CD4-positive, alpha-beta T cell treated with Interleukin-6 for 4 hours (primary cell): ENCODE data around the gene SLC39A11.
"Not testable (repeated sequence)": the region's sequence is repeated elsewhere in the genome, so short reads cannot be mapped to it uniquely, and the experiment has no call there.

ENCODE experiments used
- DNase-seq: peaks from one replicate; pipeline ENCODE4 v3.0.0-alpha.2; 2020; ENCODE audit warnings: mixed read lengths

The SLC39A11 gene

DNA sequence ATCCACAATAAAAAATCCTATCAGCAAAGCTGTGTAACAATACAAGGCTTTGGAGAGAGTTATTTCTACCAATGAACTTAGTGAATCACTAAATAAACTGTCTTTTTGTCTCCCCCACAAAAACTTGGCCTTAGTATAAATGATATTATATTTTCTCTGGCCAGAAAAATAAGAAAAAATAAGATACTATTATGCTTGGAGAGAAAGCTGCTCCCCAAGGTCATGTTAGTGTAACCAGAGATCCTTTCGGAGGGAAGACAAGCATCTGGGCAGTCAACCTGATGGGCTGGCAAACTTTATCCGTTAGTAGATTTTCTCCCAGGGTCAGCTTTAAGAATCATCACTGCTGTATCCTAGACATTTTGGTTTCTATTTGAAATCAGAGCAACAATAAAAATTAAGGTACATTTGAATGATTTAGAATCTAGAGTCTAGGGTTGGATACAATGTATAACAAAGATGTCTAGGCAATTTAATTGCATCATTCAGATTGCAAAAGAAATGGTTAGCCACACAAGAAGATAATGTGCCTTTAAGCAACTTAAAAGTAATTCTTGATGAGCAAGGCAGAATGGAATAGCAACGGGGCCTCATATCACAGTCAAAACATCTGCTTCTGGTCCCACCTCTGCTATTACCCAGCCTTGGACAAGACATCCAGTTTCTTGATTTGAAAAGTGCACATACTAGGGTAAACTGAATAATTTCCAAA, 280.4 kb downstream of the SLC39A11 start:
- no peak for DNase-seq

DNA sequence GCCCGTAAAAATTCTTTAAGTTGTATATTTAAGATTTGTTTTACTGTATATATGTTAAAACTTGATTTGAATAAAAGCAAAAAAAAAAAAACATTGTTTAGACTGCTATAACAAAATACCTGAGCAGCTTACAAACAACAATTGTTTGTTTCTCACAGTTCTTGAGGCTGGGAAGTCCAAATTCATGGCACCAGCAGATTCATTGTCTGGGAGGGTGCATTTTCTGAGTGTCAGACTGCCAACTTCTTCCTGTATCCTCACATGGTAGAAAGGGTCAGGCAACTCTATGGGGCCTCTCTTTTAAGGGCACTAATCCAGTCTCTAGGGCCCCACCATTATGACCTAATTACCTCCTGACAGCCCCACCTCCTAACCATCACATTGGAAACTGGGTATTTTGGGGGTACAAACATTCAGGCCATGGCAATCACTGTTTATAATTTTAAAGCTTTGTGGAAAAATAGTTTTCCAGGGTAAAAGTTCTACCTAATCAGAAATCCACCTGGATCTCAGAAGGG, 281.4 kb downstream of the SLC39A11 start:
- DNase-seq, result no peak

DNA sequence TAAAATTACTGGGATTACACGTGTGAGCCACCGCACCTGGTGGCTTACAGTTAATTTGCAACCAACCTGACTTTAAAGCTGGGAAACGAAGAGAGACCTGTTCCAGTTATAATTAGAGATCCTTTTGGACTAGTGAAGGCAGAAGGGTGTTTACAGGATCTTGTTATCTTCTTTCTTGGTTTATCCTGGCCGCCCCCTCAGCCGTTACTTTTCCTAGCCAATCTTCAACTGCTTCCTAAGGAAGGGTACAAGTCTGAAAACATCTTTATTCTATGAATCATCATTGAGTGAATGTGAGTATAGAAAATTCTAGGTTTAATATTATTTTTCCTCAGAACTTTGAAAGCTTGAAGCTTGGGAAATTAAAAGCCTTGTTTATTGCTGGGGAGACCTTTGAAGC, 286.5 kb downstream of the SLC39A11 start:
- DNase-seq, result no peak

DNA sequence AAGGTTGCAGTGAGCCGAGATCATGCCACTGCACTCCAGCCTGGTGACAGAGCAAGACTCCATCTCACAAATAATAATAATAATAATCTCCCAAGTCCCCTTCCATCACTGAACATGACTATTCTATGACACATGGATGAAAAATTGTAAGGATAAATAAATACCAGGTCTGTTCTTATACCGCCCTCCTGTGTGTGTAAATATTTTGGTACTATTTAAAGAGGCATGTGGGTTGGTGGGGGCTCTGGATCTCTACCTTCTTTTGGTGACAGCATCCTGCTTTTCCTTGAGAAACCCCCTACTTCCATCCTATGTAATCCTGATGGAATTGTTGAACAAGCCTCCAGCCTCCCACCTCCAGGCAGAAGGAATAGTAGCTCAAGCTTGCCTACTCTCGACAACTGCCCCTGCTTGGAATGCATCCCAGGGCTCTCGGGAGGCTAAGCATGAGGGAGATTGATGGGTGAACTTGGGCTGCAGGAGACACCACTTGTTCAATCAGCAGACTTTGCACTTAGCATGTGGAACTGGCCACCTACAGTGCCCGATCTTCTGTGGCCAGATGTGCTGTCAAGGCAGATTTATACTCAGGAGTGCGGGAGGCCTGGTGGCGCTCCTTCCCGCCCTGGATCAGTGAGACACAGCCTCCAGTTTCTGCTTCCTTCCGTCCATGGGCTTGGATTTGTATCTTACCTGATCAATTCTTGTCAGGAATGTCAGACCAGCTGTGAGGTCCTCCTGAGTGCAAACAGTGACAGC, 287.4 kb downstream of the SLC39A11 start:
- no peak for DNase-seq

DNA sequence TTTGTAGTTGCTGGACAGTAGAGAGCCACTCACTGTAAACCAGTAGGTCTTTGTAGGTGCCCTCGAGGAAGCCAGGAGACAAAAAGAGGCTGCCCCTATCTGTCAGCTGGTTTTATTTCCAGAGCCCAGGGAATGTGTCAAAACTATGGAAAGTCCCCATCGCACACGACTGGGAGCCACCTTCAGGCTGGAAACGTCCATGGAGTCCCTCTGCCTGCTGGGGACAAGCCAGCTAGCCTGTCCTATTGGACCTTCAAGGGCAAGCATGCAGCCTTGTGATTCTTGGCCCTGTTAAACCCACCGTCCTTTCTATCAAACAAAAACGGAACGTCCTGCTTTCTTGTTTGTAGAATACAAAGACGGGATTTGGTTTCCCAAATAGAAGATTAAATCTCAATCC, 289.8 kb downstream of the SLC39A11 start:
- no peak for DNase-seq

DNA sequence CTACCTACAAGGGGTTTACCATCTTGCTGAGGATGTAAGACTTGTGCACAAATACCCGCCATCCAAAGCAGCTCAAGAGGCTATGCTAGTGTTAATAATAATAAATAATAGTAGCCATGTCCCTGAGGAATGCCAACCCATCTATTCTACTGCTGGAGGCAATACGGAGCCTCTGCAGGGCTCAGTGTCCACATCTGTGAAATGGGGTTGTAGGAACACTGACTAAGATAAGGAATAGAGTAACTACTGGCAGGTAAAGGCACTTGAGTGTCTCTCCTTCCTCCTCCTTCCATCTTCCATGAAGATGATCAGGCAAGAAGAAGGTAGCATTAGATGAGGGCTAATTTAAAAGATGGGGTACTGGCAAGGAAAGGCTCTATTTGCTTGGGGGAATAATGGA, 295.3 kb downstream of the SLC39A11 start:
- DNase-seq, result no peak

DNA sequence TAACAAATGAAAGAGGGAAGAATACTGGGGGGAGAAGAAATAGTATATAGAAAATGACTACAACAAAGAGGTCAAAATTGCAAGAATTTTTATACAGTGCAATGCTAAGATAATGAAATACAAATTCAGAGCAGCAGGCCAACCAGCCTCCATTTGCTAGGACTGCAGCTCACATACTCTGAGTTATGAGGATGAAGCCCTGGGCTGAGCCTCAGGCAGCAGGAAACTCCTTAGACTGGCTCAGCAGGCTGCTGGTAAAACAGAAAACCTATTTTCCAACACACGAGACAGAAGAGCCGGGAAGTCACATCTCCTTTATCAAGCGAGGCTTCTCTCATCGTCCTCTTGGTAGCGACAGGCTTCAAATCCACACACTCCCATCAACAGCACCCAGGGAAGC, 296.5 kb downstream of the SLC39A11 start:
- DNase-seq, result no peak

DNA sequence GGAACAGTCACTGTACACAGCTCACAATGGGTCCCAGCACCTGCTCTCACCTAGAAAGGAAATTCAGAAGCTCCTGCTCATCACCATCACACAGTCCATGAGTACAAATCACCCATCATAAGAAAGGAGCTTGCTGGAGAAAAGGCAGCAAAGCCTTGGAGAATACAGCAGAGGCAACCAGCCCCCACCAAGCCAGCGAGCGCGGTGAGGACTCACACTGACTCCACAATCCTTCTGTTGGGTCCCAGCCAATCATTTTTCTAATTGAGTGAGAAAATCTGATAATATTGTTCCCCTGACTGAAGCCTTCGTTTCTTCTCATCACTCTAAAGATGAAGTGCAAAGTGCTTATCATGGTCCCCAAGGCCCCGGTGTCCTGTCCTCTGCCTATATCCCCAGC, 298.3 kb downstream of the SLC39A11 start:
- DNase-seq, result no peak

DNA sequence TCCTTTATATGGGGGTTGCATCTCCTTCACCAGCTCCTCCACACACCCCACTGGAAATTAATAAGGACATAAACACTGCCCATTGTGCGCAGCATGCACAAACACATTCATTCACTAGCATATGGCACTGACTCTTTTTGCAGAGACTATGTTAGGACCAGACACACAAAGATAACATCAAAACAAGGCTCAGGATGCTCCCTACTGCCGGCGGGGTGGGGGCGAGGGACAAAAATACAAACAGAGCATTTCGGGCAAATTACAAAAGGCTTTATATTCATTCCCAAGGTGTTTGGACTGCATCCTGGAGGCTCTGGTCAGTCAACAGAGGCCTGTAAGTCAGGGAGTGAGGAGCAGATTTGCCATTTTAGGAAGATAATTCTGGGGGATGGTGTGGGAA, 299.7 kb downstream of the SLC39A11 start:
- no peak for DNase-seq

DNA sequence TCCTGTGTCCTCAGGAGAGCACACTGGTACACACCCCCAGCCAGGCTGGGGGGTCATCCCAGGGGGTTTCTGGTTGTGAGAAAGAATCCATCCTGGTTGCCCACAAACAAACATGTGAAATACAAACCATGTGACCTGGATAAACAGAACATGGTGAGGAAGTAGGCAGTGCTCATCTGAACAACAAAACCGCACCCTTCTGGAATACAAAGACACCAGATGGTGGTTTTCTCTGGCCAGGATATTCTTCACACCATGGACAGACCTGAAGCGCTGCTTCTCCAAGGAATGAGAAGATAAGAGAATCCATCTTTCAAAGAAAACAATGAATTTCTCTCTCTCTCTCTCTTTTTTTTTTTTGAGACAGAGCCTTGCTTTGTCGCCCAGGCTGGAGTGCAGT, 302.3 kb downstream of the SLC39A11 start:
- no peak for DNase-seq

DNA sequence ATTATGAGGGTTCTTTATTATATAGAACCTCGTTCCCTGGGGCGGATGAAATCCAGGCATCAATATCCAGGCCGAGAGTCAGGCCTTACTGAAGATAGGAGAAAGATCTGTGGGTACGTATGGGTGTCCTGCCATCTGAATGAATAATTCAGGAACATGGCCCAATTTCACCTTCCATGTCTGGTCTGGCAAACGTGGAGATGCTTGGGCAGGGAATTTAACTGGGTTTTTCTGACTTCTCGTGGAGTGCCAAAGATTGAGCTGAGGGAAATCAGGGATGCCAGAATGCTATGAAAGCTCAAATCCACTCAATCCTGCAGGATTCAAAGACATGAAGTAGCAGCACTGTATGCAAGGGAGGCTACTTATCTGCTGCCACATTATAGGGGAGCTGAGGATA, 302.8 kb downstream of the SLC39A11 start:
- DNase-seq, result no peak

DNA sequence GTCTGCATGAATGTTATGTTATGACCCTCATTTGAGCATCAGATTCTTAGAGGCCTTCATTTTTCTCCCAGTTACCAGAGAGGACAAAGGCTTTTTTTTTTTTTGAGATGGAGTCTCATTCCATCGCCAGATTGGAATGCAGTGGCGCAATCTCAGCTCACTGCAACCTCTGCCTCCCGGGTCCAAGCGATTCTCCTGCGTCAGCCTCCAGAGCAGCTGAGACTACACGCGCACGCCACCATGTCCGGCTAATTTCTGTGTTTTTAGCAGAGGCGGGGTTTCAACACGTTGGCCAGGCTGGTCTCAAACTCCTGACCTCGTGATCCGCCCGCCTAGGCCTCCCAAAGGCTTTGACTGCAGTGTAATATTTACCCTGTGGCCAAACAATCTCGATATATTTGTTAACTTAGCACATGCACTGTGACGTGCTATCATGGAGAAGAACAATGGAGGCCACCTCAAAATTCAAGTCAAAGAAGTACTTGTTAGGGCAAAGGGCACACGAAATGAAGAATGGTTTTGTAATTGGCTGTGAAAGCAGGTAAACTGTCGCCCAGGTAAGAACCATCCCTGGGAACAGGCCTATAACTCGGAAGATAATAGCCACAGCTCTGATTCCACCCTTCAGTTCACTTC, 303.4 kb downstream of the SLC39A11 start:
- no peak for DNase-seq

DNA sequence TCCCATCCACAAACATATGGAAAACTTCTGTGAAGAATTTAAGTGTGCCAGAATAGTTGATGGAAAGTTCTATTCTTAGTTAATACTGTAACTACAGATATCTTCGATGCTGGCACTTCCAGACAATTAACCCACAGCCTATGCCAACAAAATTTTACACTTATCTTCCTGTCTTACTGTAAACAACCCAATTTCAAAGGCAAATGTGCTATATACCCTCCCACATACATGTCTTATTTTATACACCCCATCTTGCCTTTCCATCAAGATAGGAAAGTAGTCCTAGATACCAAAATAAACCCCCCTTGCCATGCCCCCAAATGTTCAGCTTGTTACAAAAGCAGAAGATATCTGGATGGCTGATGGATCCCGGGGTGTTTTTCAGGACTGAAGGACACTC, 306.3 kb downstream of the SLC39A11 start:
- no peak for DNase-seq

DNA sequence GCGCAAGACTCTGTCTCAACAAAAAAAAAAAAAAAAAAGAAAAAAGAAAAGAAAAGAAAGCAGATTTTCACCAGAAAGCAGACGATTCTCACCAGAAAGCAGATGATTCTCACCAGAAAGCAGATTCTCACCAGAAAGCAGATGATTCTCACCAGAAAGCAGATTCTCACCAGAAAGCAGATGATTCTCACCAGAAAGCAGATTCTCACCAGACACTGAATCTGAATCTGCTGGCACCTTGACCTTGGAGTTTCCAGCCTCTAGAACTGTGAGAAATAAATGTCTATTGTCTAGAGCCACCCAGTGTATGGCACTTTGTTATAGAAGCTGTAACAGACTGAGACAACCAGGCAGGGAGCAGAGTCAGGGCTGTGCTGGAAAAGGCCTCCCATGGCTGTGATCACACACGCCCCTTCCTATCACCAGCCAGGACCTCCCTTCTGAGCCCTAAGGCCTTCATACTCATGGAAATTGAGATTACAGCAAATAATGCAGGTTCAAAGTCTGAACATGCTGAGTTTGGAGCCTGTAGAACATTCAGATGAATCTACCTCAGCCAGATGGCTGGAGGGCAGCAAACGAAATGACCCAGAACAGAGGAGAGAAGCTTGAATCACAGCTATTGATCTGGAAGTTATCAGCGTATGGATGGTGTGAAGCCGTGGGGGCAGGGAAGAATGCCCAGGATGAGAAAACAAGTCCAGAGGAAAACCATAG, 309.3 kb downstream of the SLC39A11 start:
- DNase-seq, result no peak

DNA sequence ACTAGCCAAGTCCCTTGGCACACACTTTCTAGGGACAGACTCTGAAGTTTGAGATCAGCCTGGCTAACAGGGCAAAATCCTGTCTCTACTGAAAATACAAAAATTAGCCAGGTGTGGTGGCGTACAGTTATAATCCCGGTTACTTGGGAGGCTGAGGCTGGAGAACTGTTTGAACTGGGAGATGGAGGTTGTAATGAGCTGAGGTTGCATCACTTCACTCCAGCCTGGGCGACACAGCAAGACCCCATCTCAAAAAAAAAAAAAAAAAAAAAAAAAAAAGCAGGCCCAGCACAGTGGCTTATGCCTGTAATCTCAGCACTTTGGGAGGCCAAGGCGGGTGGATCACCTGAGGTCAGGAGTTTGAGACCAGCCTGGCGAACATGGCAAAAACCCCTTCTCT, 310.1 kb downstream of the SLC39A11 start:
- DNase-seq, result not testable (repeated sequence)

DNA sequence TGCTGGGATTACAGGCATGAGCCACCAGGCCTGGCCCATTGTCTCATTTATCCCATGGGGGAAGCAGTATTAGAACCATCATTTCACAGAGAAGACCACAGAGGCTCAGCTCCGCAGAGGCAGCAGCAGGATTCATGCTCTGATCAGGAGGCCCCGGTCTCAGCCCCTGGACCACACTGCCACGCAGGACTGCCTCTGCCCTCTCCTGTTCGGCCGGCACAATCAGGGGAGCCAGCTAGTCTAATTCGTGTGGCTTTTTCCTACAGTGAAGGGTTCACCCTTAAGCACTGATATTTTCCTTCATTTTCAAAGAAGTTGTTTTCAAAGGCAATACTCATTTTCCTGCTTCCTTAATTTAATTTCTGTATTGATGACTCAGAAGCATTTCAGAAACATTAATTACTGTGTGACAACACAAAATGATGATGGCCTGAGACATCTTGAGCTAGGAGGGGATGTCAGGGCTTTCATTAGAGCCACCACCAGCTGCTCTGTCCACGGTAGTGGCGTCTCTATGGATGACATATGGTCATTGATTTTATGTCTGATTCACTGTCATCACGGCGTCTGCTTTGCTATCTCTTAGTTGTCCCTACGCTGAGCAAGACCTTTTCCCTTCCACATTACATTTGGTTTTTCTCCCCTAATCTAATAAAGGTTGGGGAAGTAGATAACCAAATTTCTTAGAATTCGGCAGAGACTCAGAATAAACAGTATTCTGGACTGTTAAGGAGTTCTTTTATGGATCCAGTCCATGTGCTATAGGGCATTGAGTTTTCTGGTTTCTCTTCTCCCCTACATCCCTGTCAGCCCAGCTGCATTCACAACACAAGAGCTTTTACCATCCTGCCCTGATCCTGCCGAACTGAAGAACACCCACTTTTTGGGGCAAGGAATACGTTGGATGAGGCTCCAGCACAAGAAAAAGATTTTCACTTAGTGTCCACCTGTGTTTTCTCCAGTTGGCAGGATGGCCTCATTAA, 314.0 kb downstream of the SLC39A11 start:
- DNase-seq, result no peak

DNA sequence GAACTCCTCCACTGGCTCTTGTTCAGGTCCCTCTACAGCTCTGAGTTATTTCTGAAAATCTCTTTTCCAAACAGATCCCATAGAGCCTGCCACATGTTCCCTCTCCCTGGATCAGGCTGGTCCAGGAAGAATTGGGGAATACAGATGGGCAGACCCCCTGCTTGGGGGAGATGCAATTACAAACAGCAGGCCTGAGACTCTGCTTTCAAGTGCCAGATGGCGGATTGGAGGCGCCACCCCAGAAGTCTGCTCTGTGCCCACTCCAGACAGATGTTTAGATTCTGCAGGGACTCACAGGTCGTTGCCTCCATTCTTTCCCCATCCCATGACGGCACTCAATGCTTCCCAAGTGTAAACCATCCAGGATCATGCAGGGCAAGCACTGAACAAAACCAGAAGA, 316.6 kb downstream of the SLC39A11 start:
- DNase-seq, result no peak

DNA sequence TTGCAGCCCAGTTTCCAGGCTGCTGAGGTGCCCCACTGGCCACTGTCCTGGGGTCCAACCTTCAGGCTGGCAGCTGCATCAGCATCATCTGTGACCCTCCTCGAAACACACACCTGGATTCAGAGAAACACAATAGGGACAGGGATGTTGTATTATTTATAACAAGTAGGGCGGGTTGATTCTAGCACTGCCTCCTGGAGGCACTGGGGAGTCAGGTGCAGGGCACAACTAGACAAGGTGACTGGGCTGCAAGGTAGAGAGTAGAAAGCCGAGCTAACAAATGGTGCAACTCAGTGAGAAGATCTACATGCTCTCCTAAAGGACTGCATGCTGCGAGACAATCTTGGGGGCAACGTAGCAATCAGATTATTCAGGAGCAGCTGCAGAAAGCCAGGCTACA, 317.3 kb downstream of the SLC39A11 start:
- no peak for DNase-seq

DNA sequence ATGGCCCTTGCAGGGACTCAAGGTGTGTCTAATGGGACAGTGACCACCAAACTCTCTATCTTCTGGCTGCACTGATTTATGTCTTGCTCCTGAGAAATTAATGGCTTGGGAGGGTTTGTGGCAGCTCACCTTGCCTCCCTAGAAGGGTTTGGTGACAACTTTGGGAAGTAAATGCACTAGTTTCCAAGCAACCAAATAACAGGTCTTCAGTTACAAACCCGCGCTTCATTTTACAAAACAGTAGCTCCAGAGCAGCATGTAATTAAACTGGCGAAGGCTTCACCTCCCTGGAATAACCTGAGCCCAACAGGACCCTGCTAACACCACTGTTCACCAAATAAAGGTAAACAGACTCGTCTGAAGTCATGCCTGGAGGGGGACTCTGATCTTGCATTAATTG, 318.3 kb downstream of the SLC39A11 start:
- no peak for DNase-seq

DNA sequence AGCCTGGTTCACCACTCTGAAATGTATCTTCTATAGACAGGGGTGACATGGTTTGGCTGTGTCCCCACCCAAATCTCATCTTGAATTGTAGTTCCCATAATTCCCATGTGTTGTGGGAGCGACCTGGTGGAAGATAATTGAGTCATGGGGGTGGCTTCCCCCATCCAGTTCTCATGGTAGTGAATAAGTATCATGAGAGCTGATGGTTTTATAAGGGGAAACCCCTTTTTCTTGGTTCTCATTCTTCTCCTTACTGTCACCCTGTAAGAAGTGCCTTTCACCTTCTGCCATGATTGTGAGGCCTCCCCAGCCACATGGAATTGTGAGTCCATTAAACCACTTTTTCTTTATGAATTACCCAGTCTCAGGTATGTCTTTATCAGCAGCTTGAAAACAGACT, 319.3 kb downstream of the SLC39A11 start:
- DNase-seq, result not testable (repeated sequence)

DNA sequence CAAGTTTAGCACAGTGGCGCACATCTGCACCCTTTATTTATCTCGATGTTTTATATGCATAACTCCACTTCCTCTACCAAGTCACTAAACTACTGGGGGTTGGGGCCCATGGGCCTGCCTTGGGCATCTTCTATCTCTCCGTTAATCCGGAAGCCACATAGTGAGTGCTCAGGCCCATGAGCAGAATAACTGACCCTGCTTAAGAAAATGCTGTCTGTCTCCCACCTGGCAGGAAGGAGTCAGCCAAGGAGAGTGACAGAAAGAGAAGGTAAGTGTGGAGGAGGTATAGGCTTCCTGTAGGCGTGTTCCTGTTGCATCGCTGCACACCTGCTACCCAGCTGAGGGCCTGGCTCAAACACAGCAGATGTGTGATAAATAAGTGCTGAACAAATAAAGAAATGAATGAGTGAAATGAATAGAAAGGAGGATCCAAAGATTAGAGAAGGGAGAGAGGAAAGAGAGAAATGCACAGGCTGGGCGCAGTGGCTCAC, 320.1 kb downstream of the SLC39A11 start:
- DNase-seq, result no peak

DNA sequence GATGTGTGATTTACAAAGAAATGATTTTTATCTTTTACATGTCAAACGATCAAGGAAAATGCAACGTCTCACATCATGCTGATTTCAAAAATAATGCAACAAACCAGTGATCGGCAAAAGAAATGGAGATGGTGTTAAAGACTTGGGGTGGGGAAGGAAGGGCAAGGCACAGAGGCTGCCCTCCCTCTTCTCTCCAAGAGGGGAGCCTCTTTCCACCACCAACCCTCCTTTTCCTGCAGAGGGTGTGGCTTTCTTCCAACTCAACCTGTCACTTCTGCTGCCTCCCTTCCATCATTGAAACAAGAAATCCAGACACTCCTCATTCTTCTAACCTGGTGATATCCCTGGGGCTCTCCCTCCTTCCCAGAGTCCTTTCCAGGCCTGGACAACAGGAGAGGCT, 320.8 kb downstream of the SLC39A11 start:
- DNase-seq, result no peak
